Neutrophil (primary cell): ENCODE data around the gene CRPPA.

Source experiments
- H3K27ac ChIP-seq: fragments of 200-600 bp; sonication (generic); 2 replicates; pipeline ENCODE4 v1.5.1; 2016; ENCODE audit warnings: mild to moderate bottlenecking, moderate library complexity
- H3K27me3 ChIP-seq: fragments of 200-600 bp; sonication (generic); 2 replicates; pipeline ENCODE4 v1.6.0; 2016; ENCODE audit warnings: mild to moderate bottlenecking
- H3K36me3 ChIP-seq: fragments of 200-600 bp; sonication (generic); 2 replicates; pipeline ENCODE4 v1.5.1; 2017
- H3K4me1 ChIP-seq, 2 experiments: fragments of 200-600 bp in 1 of 2; sonication (generic) in 1 of 2; 1 replicate in 1 of 2; 2 replicates in 1 of 2; pipeline versions ENCODE4 v1.5.1 to v1.6.1; 2013 to 2016; ENCODE audit warnings: low read depth in 1 of 2, low read length in 1 of 2, mild to moderate bottlenecking in 1 of 2, moderate library complexity in 1 of 2; ENCODE audit not compliant: control insufficient read depth in 1 of 2, insufficient read depth in 1 of 2
- H3K4me3 ChIP-seq, 2 experiments: fragments of 200-600 bp in 1 of 2; sonication (generic) in 1 of 2; 1 replicate in 1 of 2; 2 replicates in 1 of 2; pipeline ENCODE4 v1.5.1; 2013 to 2016; ENCODE audit warnings: low read depth in 1 of 2, low read length in 1 of 2, mild to moderate bottlenecking in 1 of 2, moderate library complexity in 1 of 2
- H3K9me3 ChIP-seq: fragments of 200-600 bp; sonication (generic); 2 replicates; pipeline ENCODE4 v1.5.1; 2016
- CTCF ChIP-seq: fragments of 200-600 bp; sonication (generic); IDR thresholded peaks from 2 replicates; pipeline ENCODE4 v1.5.1; 2016; ENCODE audit warnings: antibody characterized with exemption

The CRPPA gene

GRCh38 chr7:16430133-16430532, 8.8 kb upstream of the CRPPA start:
- H3K4me1 ChIP-seq = no peaks in the 10 kb centered on the region
- no peaks in the 10 kb centered on the region for H3K36me3 ChIP-seq
- no peaks in the 10 kb centered on the region for H3K9me3 ChIP-seq
- no peak overlapping the region for H3K27ac ChIP-seq
- H3K4me3 ChIP-seq = no peak overlapping the region
- H3K27me3 ChIP-seq = no peaks in the 10 kb centered on the region
- no peak for TF ChIP-seq CTCF

- Histone ChIP-seq H3K36me3 (no peaks in the 10 kb centered on the region), H3K27ac (no peak overlapping the region), H3K4me1 (no peaks in the 10 kb centered on the region), H3K4me3 (no peak overlapping the region), H3K9me3 (no peaks in the 10 kb centered on the region), H3K27me3 (no peaks in the 10 kb centered on the region)
- no peak for TF ChIP-seq CTCF
Measured at GRCh38 chr7:16428672-16429071, 7.3 kb upstream of the CRPPA start.

- Histone ChIP-seq H3K4me1 (no peaks in the 10 kb centered on the region), H3K9me3 (no peaks in the 10 kb centered on the region)
- no peak for TF ChIP-seq CTCF
Measured at GRCh38 chr7:16428182-16428581, 6.8 kb upstream of the CRPPA start.

GRCh38 chr7:16423761-16424160, 2.4 kb upstream of the CRPPA start:
- Histone ChIP-seq H3K36me3 (no peaks in the 10 kb centered on the region), H3K9me3 (no peaks in the 10 kb centered on the region), H3K27me3 (peaks cover 8% of the 10 kb centered on the region), H3K4me1 (peaks cover 18 to 21% of the 10 kb centered on the region in 2 experiments), H3K27ac (no peak overlapping the region), H3K4me3 (no peak overlapping the region)
- no peak for TF ChIP-seq CTCF

More at GRCh38 chr7:16428182-16428581, 6.8 kb upstream of the CRPPA start:
- Histone ChIP-seq H3K27me3 (no peaks in the 10 kb centered on the region), H3K36me3 (no peaks in the 10 kb centered on the region), H3K4me3 (no peak overlapping the region), H3K27ac (no peak overlapping the region)

- Histone ChIP-seq H3K27ac (no peak overlapping the region), H3K4me3 (no peak overlapping the region), H3K4me1 (peaks cover 18 to 21% of the 10 kb centered on the region in 2 experiments), H3K9me3 (no peaks in the 10 kb centered on the region), H3K36me3 (no peaks in the 10 kb centered on the region), H3K27me3 (peaks cover 8% of the 10 kb centered on the region)
- TF ChIP-seq CTCF = no peak
Measured at GRCh38 chr7:16422917-16423316, 1.6 kb upstream of the CRPPA start.

GRCh38 chr7:16422103-16422435, 731 bp upstream of the CRPPA start:
- Histone ChIP-seq H3K27ac (no peak overlapping the region), H3K4me3 (no peak overlapping the region), H3K9me3 (no peaks in the 10 kb centered on the region), H3K27me3 (peaks cover 8% of the 10 kb centered on the region), H3K36me3 (no peaks in the 10 kb centered on the region), H3K4me1 (peaks cover 18 to 21% of the 10 kb centered on the region in 2 experiments)
- TF ChIP-seq CTCF = no peak
